K562 (cell line): ENCODE data around the gene IQCN. TPM values are rescaled to one million over a fixed set of nuclear protein-coding genes. Genes with fewer than 3 reads are reported as not detected.

Experiments used
- ADNP ChIP-seq: fragments of 200-800 bp; sonication (Bioruptor generic); IDR thresholded peaks from 2 replicates; pipeline ENCODE4 v1.6.1; 2016; ENCODE audit warnings: missing genetic modification characterization, missing compliant biosample characterization
- ATF3 ChIP-seq, 2 experiments: fragments of 450-650 bp in 1 of 2; sonication (generic) in 1 of 2; formaldehyde crosslinking in 1 of 2; IDR thresholded peaks in 1 of 2; conservative IDR thresholded peaks in 1 of 2; 2 replicates each; pipeline versions ENCODE4 v1.6.1 to v1.8.1; 2016 to 2023; ENCODE audit warnings: mild to moderate bottlenecking in 2 of 2, moderate library complexity in 2 of 2, inconsistent platforms in 1 of 2, missing genetic modification reagents in 1 of 2
- BCL6 ChIP-seq: fragments of 250-450 bp; sonication (Bioruptor Pico); IDR thresholded peaks from 2 replicates; pipeline ENCODE4 v1.4.0; 2020
- BDP1 ChIP-seq: IDR thresholded peaks from 3 replicates; pipeline ENCODE4 v1.6.1; 2011; ENCODE audit not compliant: insufficient read length, insufficient read depth
- DDX20 ChIP-seq: fragments of 450-650 bp; IDR thresholded peaks from 2 replicates; pipeline ENCODE4 v1.6.1; 2016; ENCODE audit warnings: missing genetic modification characterization, low read depth, mild to moderate bottlenecking, missing compliant biosample characterization, moderate library complexity
- GTF2E2 ChIP-seq: fragments of 200-800 bp; sonication (Bioruptor generic); IDR thresholded peaks from 2 replicates; pipeline ENCODE4 v1.6.1; 2016; ENCODE audit warnings: missing genetic modification characterization, missing compliant biosample characterization
- HNRNPL ChIP-seq: fragments of 200-400 bp; formaldehyde crosslinking; IDR thresholded peaks from 2 replicates; pipeline ENCODE4 v1.6.1; 2017; ENCODE audit warnings: low read depth, mild to moderate bottlenecking, low read length
- KDM1A ChIP-seq, 2 experiments: fragments of 450-650 bp; IDR thresholded peaks; 2 replicates each; pipeline ENCODE4 v1.6.1; 2016; ENCODE audit warnings: mild to moderate bottlenecking in 2 of 2
- MBD2 ChIP-seq: sonication (generic); IDR thresholded peaks from 2 replicates; pipeline ENCODE4 v1.6.1; 2016; ENCODE audit warnings: low read depth, borderline replicate concordance
- MCM5 ChIP-seq: fragments of 450-650 bp; IDR thresholded peaks from 2 replicates; pipeline ENCODE4 v1.6.1; 2016; ENCODE audit warnings: low read depth
- MNT ChIP-seq, 2 experiments: fragments of 450-650 bp; conservative IDR thresholded peaks; 2 replicates each; pipeline ENCODE4 v1.6.1; 2017; ENCODE audit warnings: mild to moderate bottlenecking in 2 of 2, moderate library complexity in 2 of 2
- POLR2B ChIP-seq: fragments of 450-650 bp; IDR thresholded peaks from 2 replicates; pipeline ENCODE4 v1.6.1; 2018; ENCODE audit warnings: low read depth; ENCODE audit not compliant: partially characterized antibody
- PREB ChIP-seq: sonication (generic); formaldehyde crosslinking; IDR thresholded peaks from 2 replicates; pipeline ENCODE4 v1.8.1; 2023; ENCODE audit warnings: mild to moderate bottlenecking, missing genetic modification reagents
- PRMT5 ChIP-seq: sonication (generic); formaldehyde crosslinking; IDR thresholded peaks from 2 replicates; pipeline ENCODE4 v1.5.0; 2020; ENCODE audit warnings: missing genetic modification reagents
- SMARCA5 ChIP-seq: fragments of 450-650 bp; IDR thresholded peaks from 2 replicates; pipeline ENCODE4 v1.6.1; 2016
- SOX6 ChIP-seq: fragments of 450-650 bp; IDR thresholded peaks from 2 replicates; pipeline ENCODE4 v1.6.1; 2014; ENCODE audit warnings: mild to moderate bottlenecking
- SREBF2 ChIP-seq: sonication (generic); formaldehyde crosslinking; IDR thresholded peaks from 2 replicates; pipeline ENCODE4 v1.4.0; 2020; ENCODE audit warnings: mild to moderate bottlenecking, missing genetic modification reagents
- TOE1 ChIP-seq, 2 experiments: fragments of 450-650 bp in 1 of 2; sonication (generic) in 1 of 2; formaldehyde crosslinking in 1 of 2; IDR thresholded peaks; 2 replicates each; pipeline versions ENCODE4 v1.7.1 to v1.8.0; 2016 to 2022; ENCODE audit warnings: borderline replicate concordance in 2 of 2, mild to moderate bottlenecking in 2 of 2, antibody characterized with exemption in 1 of 2, inconsistent platforms in 1 of 2, low read depth in 1 of 2, missing genetic modification reagents in 1 of 2, moderate library complexity in 1 of 2
- XRCC3 ChIP-seq: fragments of 450-650 bp; IDR thresholded peaks from 2 replicates; pipeline ENCODE4 v1.6.1; 2017; ENCODE audit warnings: mild to moderate bottlenecking, moderate library complexity
- ZNF507 ChIP-seq: conservative IDR thresholded peaks from 2 replicates; pipeline ENCODE4 v1.6.1; 2017; ENCODE audit warnings: missing genetic modification characterization, missing compliant biosample characterization
- ZNF699 ChIP-seq: fragments of 250-450 bp; sonication (Bioruptor Pico); IDR thresholded peaks from 2 replicates; pipeline ENCODE4 v1.8.0; 2021; ENCODE audit warnings: mild to moderate bottlenecking, moderate library complexity; ENCODE audit not compliant: insufficient replicate concordance
- polyA plus RNA-seq, 8 experiments: library from polyadenylated mRNA; depleted of rRNA in 4 of 8; stranded (reverse) in 5 of 8; unstranded in 3 of 8; fragments of >200 nt; fragmentation: Nextera tagmentation in 2 of 8; fragmentation: Illumina TruSeq in 1 of 8; extraction: Ambion mirVana in 2 of 8; extraction: Trizol in 1 of 8; gene quantifications; 2 replicates each; pipeline versions ENCODE4 v1.2.1 to v1.2.3, GENCODE V29; 2011 to 2014; ENCODE audit warnings: inconsistent platforms in 1 of 8, missing spikeins in 1 of 8
- total RNA-seq, 7 experiments: library from RNA; depleted of rRNA in 6 of 7; stranded (reverse); fragments of >200 nt in 6 of 7; fragmentation: Illumina TruSeq in 2 of 7; extraction: Trizol in 2 of 7; gene quantifications; 2 replicates each; pipeline versions ENCODE4 v1.2.1 to v1.2.3, GENCODE V29; 2011 to 2021; ENCODE audit warnings: low replicate concordance in 1 of 7
- TF ChIP-seq, protein P1 (sequence below): fragments of 450-650 bp; formaldehyde crosslinking; IDR thresholded peaks from 2 replicates; pipeline ENCODE4 v1.4.0; 2020; ENCODE audit warnings: mild to moderate bottlenecking, moderate library complexity
- TF ChIP-seq, protein P2 (sequence below): fragments of 450-650 bp; IDR thresholded peaks from 2 replicates; pipeline ENCODE4 v1.6.1; 2016; ENCODE audit warnings: borderline replicate concordance

IQCN gene
- total and polyA plus RNA-seq, 9 of the 15 experiments (the other 6 are each of a cell fraction or from before 2014, with no cell fraction given): 0.01 to 0.07 (median 0.04) TPM; not detected in 3

- TF ChIP-seq ADNP (tag) (peak; percentile 62; the same call in 1 of the 2 replicates), ZNF699 (CRISPR knock-in tag) (no peak), TOE1 (IDR thresholded peaks at IDR 0.05; ENCODE audit: borderline replicate concordance) (no peak), TOE1 (CRISPR knock-in tag; IDR thresholded peaks at IDR 0.05; ENCODE audit: borderline replicate concordance, low read depth) (no peak), PRMT5 (CRISPR knock-in tag) (peak; percentile 82), PREB (CRISPR knock-in tag) (no peak), SREBF2 (CRISPR knock-in tag) (no peak), ATF3 (IDR thresholded peaks at IDR 0.05) (no peak), ATF3 (CRISPR knock-in tag; conservative IDR thresholded peaks at IDR 0.05) (no peak), KDM1A (IDR thresholded peaks at IDR 0.05) (peak in 1 of 2 experiments; percentile 47; a peak in 1 of 4 replicates), BDP1 (no peak), MNT (conservative IDR thresholded peaks at IDR 0.05) (peak; percentile 98 to 99), MBD2 (no peak), POLR2B (no peak), MCM5 (no peak), SOX6 (peak; percentile 94), DDX20 (tag) (no peak), XRCC3 (no peak), HNRNPL (no peak), ZNF507 (no peak), BCL6 (CRISPR knock-in tag) (no peak), SMARCA5 (0 out of 2 replicates have a peak, but pooled peaks have one; percentile 61), GTF2E2 (tag) (no peak)
- TF ChIP-seq, protein P1, sequence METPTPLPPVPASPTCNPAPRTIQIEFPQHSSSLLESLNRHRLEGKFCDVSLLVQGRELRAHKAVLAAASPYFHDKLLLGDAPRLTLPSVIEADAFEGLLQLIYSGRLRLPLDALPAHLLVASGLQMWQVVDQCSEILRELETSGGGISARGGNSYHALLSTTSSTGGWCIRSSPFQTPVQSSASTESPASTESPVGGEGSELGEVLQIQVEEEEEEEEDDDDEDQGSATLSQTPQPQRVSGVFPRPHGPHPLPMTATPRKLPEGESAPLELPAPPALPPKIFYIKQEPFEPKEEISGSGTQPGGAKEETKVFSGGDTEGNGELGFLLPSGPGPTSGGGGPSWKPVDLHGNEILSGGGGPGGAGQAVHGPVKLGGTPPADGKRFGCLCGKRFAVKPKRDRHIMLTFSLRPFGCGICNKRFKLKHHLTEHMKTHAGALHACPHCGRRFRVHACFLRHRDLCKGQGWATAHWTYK (CRISPR knock-in tag): no peak
- TF ChIP-seq, protein P2, sequence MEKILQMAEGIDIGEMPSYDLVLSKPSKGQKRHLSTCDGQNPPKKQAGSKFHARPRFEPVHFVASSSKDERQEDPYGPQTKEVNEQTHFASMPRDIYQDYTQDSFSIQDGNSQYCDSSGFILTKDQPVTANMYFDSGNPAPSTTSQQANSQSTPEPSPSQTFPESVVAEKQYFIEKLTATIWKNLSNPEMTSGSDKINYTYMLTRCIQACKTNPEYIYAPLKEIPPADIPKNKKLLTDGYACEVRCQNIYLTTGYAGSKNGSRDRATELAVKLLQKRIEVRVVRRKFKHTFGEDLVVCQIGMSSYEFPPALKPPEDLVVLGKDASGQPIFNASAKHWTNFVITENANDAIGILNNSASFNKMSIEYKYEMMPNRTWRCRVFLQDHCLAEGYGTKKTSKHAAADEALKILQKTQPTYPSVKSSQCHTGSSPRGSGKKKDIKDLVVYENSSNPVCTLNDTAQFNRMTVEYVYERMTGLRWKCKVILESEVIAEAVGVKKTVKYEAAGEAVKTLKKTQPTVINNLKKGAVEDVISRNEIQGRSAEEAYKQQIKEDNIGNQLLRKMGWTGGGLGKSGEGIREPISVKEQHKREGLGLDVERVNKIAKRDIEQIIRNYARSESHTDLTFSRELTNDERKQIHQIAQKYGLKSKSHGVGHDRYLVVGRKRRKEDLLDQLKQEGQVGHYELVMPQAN: peak; percentile 91
Observed at GRCh38 chr19:18239303-18239702, 34.9 kb downstream of the IQCN start (continued).
